Measurements from ENCODE around the gene ARL6. TPM values are rescaled to one million over a fixed set of nuclear protein-coding genes. Genes with fewer than 3 reads are reported as not detected.

ARL6 gene
- total and polyA plus RNA-seq, 5 donors: 1.8 to 5.7 (median 5.0) TPM

- H3K27ac ChIP-seq (ENCODE audit: low read length): no peak overlapping the region
- no peaks in the 10 kb centered on the region for H3K27me3 ChIP-seq (ENCODE audit: control insufficient read depth, insufficient read depth)
- no peaks in the 10 kb centered on the region for H3K4me1 ChIP-seq (ENCODE audit: control insufficient read depth, insufficient read depth, low read length)
- 91% methylated on average over 3 of the region's 3 CpGs for WGBS
- no peaks in the 10 kb centered on the region for H3K9me3 ChIP-seq (ENCODE audit: control insufficient read depth, low read length)
- intact Hi-C loops (cut with DNase I): no loop called here
- ATAC-seq (no peak), DNase-seq (no peak)
- H3K4me3 ChIP-seq (ENCODE audit: low read length): no peak overlapping the region
Observed at GRCh38 chr3:97772926-97773325, 8.4 kb downstream of the ARL6 start.

- no peak for ATAC-seq
- H3K4me1 ChIP-seq (ENCODE audit: control insufficient read depth, insufficient read depth, low read length): no peaks in the 10 kb centered on the region
- intact Hi-C loops (cut with DNase I): no loop called here
Observed at GRCh38 chr3:97778152-97778551, 13.6 kb downstream of the ARL6 start.

DNA sequence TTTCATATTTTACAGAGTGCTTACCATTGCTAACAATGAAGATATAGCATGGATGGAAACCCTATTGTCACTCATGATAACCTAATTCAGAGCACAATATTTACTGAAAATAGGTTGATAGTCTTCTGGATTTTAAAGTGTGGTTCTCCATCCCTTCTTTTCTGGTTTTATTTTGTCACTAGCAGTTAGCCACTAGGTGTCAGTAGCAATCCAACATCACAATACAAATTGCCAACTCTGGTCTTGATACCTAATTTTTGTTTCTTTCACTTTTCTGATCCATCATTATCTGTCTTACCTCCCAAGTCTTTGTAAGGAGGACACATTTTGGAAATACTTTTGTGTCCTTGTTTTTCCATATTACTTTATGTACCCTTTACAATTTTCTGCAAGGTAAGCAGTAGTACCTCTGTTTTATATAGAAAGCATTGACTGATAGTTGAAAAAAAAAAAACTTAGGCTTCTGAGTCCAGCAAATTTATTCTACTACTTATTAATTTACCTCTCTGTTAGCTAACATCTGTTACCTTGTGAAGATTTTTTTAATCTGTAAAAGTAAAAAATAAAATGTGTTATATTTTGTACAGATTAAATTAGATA, 29.0 kb downstream of the ARL6 start:
- ATAC-seq (no peak), DNase-seq (no peak)
- Histone ChIP-seq H3K4me3 (ENCODE audit: low read length) (no peak overlapping the region), H3K27me3 (ENCODE audit: control insufficient read depth, insufficient read depth) (no peaks in the 10 kb centered on the region), H3K9me3 (ENCODE audit: control insufficient read depth, low read length) (no peaks in the 10 kb centered on the region), H3K27ac (ENCODE audit: low read length) (no peak overlapping the region), H3K4me1 (ENCODE audit: control insufficient read depth, insufficient read depth, low read length) (no peaks in the 10 kb centered on the region)
- intact Hi-C loops (cut with DNase I): loop anchor here in 3 of 4 donors (2.0 to 10.0 kb wide), 4 partner anchors 141 to 231 kb away; no protein-coding TSS in a partner anchor

More at GRCh38 chr3:97778152-97778551, 13.6 kb downstream of the ARL6 start:
- H3K27ac ChIP-seq (ENCODE audit: low read length): no peak overlapping the region
- no peaks in the 10 kb centered on the region for H3K9me3 ChIP-seq (ENCODE audit: control insufficient read depth, low read length)
- H3K27me3 ChIP-seq (ENCODE audit: control insufficient read depth, insufficient read depth): no peaks in the 10 kb centered on the region
- no peak for DNase-seq
- no peak overlapping the region for H3K4me3 ChIP-seq (ENCODE audit: low read length)

GRCh38 chr3:97795951-97796350, 31.4 kb downstream of the ARL6 start:
- no peak overlapping the region for H3K27ac ChIP-seq (ENCODE audit: low read length)
- WGBS: 91% methylated on average over 4 of the region's 4 CpGs
- intact Hi-C loops (cut with DNase I): loop anchor here in 3 of 4 donors (2.0 to 10.0 kb wide), 3 partner anchors 139 to 229 kb away; no protein-coding TSS in a partner anchor
- no peaks in the 10 kb centered on the region for H3K27me3 ChIP-seq (ENCODE audit: control insufficient read depth, insufficient read depth)
- no peak for DNase-seq
- H3K4me1 ChIP-seq (ENCODE audit: control insufficient read depth, insufficient read depth, low read length): no peaks in the 10 kb centered on the region
- H3K9me3 ChIP-seq (ENCODE audit: control insufficient read depth, low read length): no peaks in the 10 kb centered on the region
- no peak for ATAC-seq
- H3K4me3 ChIP-seq (ENCODE audit: low read length): no peak overlapping the region

GRCh38 chr3:97804471-97804870, 39.9 kb downstream of the ARL6 start:
- 92% methylated on average over 3 of the region's 3 CpGs for WGBS
- ATAC-seq (no peak), DNase-seq (no peak)
- intact Hi-C loops (cut with DNase I): no loop called here
- Histone ChIP-seq H3K27me3 (ENCODE audit: control insufficient read depth, insufficient read depth) (no peaks in the 10 kb centered on the region), H3K27ac (ENCODE audit: low read length) (no peak overlapping the region), H3K9me3 (ENCODE audit: control insufficient read depth, low read length) (no peaks in the 10 kb centered on the region), H3K4me1 (ENCODE audit: control insufficient read depth, insufficient read depth, low read length) (no peaks in the 10 kb centered on the region), H3K4me3 (ENCODE audit: low read length) (no peak overlapping the region)

GRCh38 chr3:97810779-97811390, 46.3 kb downstream of the ARL6 start:
- Histone ChIP-seq H3K27me3 (ENCODE audit: control insufficient read depth, insufficient read depth) (no peaks in the 10 kb centered on the region), H3K4me1 (ENCODE audit: control insufficient read depth, insufficient read depth, low read length) (no peaks in the 10 kb centered on the region), H3K27ac (ENCODE audit: low read length) (no peak overlapping the region), H3K4me3 (ENCODE audit: low read length) (no peak overlapping the region), H3K9me3 (ENCODE audit: control insufficient read depth, low read length) (no peaks in the 10 kb centered on the region)
- 83% methylated on average over 2 of the region's 2 CpGs for WGBS
- no peak for DNase-seq
- intact Hi-C loops (cut with DNase I): no loop called here
- no peak for ATAC-seq

DNA sequence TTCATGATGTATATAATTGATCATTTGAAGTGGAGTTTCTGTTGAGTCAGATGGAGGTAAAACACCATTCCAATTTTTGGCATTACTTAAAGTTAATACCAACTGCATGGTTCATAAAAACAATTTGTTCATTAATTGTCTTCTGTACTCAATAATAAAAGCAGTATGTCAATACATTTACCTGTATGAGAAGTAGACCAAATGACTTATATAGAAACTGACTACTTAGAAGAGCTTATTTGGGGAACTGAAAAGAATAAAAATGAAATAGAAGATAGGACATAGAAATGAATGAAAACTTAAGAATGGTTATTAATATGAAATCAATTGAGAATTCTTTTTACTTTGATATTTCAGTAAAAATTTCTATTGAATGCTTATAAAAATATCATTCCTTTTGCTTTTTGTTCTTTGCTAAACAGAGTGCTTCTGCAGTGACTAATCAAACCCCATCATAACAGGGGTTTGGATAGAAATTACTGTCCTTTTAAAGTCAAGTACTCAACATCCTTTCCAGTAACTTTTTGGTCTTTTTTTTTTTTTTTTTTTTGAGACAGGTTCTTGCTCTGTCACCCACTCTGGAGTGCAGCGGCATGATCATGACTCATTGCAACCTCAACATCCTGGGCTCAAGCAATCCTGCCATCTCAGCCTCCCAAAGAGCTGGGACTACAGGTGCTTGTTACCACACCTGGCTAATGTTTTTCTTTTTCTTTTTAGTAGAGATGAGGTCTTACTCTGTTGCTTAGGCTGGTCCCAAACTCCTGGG, 50.8 kb downstream of the ARL6 start:
- 43% methylated on average over 1 of the region's 1 CpG for WGBS
- H3K4me1 ChIP-seq (ENCODE audit: control insufficient read depth, insufficient read depth, low read length): no peaks in the 10 kb centered on the region
- no peaks in the 10 kb centered on the region for H3K27me3 ChIP-seq (ENCODE audit: control insufficient read depth, insufficient read depth)
- no peak for ATAC-seq
- no peak for DNase-seq
- intact Hi-C loops (cut with DNase I): no loop called here
- H3K9me3 ChIP-seq (ENCODE audit: control insufficient read depth, low read length): no peaks in the 10 kb centered on the region
- H3K27ac ChIP-seq (ENCODE audit: low read length): no peak overlapping the region
- H3K4me3 ChIP-seq (ENCODE audit: low read length): no peak overlapping the region

DNA sequence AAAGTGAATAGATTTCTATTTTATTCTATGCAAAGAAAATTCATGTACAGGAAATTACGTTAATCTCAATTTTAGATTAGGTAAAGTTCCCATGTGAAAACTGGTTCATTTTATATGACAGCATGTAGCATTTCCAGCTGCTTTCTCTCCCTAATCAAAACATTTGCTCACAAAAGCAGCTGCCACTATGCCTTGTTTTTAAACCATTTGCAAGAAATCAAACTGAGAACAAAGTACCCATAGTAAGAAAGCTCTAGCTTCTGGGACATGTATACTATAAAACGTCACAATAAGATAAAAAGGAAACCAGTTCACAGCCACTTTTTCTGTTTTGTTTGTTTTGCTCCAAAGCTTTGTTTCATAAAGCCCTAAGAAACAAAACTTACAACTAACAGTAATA, 52.3 kb downstream of the ARL6 start:
- H3K4me3 ChIP-seq (ENCODE audit: low read length): no peak overlapping the region
- H3K27me3 ChIP-seq (ENCODE audit: control insufficient read depth, insufficient read depth): no peaks in the 10 kb centered on the region
- intact Hi-C loops (cut with DNase I): no loop called here
- ATAC-seq (no peak), DNase-seq (no peak)
- WGBS: 69% methylated on average over 2 of the region's 2 CpGs
- no peaks in the 10 kb centered on the region for H3K9me3 ChIP-seq (ENCODE audit: control insufficient read depth, low read length)
- no peaks in the 10 kb centered on the region for H3K4me1 ChIP-seq (ENCODE audit: control insufficient read depth, insufficient read depth, low read length)
- H3K27ac ChIP-seq (ENCODE audit: low read length): no peak overlapping the region

DNA sequence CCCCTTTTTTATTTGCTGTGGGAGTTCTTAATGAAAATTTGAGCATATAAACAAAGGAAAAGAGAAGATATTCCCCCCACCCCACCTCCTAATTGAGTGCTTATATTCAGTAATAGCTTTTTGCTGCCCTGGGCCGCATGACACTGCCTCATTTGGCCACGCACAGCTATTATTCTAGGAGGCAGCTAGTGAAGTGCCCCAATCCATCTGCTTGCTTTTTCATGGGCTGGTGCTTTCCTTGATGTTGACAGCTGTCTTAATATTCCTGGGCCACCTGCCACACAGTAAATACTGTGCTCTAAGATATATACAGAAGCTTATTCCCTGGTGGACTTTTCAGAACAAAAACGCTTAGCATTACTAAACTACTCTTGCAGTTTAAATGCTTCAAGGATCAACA, 53.4 kb downstream of the ARL6 start:
- no peaks in the 10 kb centered on the region for H3K27me3 ChIP-seq (ENCODE audit: control insufficient read depth, insufficient read depth)
- no peak overlapping the region for H3K27ac ChIP-seq (ENCODE audit: low read length)
- DNase-seq: peak in 1 of 3 donors; percentile 25
- H3K9me3 ChIP-seq (ENCODE audit: control insufficient read depth, low read length): no peaks in the 10 kb centered on the region
- H3K4me1 ChIP-seq (ENCODE audit: control insufficient read depth, insufficient read depth, low read length): no peaks in the 10 kb centered on the region
- no peak for ATAC-seq
- 76% methylated on average over 3 of the region's 3 CpGs for WGBS
- H3K4me3 ChIP-seq (ENCODE audit: low read length): no peak overlapping the region
- intact Hi-C loops (cut with DNase I): no loop called here

DNA sequence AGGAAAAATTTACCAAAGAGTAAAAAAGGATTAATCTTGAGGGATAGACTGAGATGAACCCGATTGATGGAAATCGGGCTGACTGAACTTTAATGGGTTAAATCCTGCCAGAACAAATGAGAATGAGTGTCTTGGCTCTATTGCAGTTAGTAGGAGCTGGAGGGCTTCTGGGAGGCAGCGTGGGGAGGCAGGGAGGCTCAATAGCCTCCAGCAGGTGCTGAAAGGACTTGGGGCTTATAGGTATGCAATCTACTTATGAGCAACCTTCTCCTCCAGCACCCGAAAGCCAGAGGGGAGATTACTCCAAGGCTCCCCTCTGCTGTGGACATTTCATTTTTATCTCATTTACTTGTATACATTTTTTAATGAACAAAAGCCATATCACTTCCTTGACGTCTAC, 56.2 kb downstream of the ARL6 start:
- H3K4me1 ChIP-seq (ENCODE audit: control insufficient read depth, insufficient read depth, low read length): peaks cover 3% of the 10 kb centered on the region
- intact Hi-C loops (cut with DNase I): loop anchor here in 1 of 4 donors (5.0 to 10.0 kb wide), 2 partner anchors 67 to 124 kb away; no protein-coding TSS in a partner anchor
- H3K27me3 ChIP-seq (ENCODE audit: control insufficient read depth, insufficient read depth): no peaks in the 10 kb centered on the region
- ATAC-seq (no peak), DNase-seq (no peak)
- peak overlapping the region; percentile 80 for H3K4me3 ChIP-seq (ENCODE audit: low read length)
- H3K9me3 ChIP-seq (ENCODE audit: control insufficient read depth, low read length): no peaks in the 10 kb centered on the region
- WGBS: 85% methylated on average over 5 of the region's 5 CpGs
- no peak overlapping the region for H3K27ac ChIP-seq (ENCODE audit: low read length)

DNA sequence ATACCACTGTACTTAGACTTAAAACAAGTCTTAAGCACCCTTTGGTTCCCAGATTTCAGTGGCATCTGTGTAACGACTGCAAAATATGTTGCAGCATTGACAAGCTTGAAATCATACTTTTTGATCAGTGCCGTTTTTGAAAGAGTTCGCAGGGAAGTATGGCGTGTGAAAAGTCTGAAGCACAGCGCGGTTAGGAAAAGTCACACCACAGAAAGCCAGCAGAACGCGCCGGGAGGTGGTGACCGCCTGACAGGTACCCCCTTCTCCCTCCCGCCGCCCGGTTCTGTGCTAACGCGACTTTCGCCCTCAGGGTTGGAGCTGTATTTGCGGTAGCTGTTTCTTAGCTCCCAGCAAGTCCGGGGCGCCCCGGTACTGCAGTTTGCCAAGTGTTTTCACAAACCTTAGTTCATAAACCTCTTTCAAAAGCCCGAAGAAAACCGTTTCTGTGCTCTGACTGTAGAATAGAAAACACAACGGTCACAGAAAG, 56.8 kb downstream of the ARL6 start:
- H3K27ac ChIP-seq (ENCODE audit: low read length): peak overlapping the region; percentile 44
- peak overlapping the region; percentile 80 for H3K4me3 ChIP-seq (ENCODE audit: low read length)
- H3K27me3 ChIP-seq (ENCODE audit: control insufficient read depth, insufficient read depth): no peaks in the 10 kb centered on the region
- DNase-seq (peak in 2 of 3 donors; percentile 57 to 78), ATAC-seq (peak; percentile 21 to 39)
- peaks cover 3% of the 10 kb centered on the region for H3K4me1 ChIP-seq (ENCODE audit: control insufficient read depth, insufficient read depth, low read length)
- intact Hi-C loops (cut with DNase I): loop anchor here in 1 of 4 donors (5.0 to 10.0 kb wide), 2 partner anchors 66 to 123 kb away; no protein-coding TSS in a partner anchor
- H3K9me3 ChIP-seq (ENCODE audit: control insufficient read depth, low read length): no peaks in the 10 kb centered on the region
- WGBS: under 1% methylated on average over 23 of the region's 23 CpGs

Data from right cardiac atrium (tissue), 5 donors.